Endothelial cell of umbilical vein (primary cell): ENCODE results near the gene ANXA6. TPM values are rescaled to one million over a fixed set of nuclear protein-coding genes. Genes with fewer than 3 reads are reported as not detected.

Experiments
- BruUV-seq: library from RNA; stranded (reverse); fragments of 400-500 nt; replicated peaks from 2 replicates; lab custom pipeline; 2021; lab: Mats Ljungman, UMichigan
- CTCF ChIA-PET: fragments of 300-600, 350-600 bp; sonication (Branson Sonifier 250); formaldehyde crosslinking; loops from one replicate; lab custom pipeline; 2021; ENCODE audit warnings: antibody characterized with exemption, inconsistent platforms; lab: Charles Lee
- POLR2A ChIA-PET: fragments of 300-600, 350-600 bp; sonication (Branson Sonifier 250); formaldehyde crosslinking; loops from one replicate; lab custom pipeline; 2021; ENCODE audit warnings: antibody characterized with exemption, inconsistent platforms; lab: Charles Lee
- DNase-seq: peaks from one replicate; pipeline ENCODE4 v3.0.0-alpha.2; 2011; ENCODE audit warnings: low read depth, low spot score
- FAIRE-seq: peaks from 2 replicates; lab custom pipeline; 2011; peaks lifted over from hg19 to GRCh38; lab: Jason Lieb, UNC
- H2AFZ ChIP-seq: 2 replicates; pipeline ENCODE4 v1.6.0; 2012; ENCODE audit warnings: low read depth, low read length, control low read depth, inconsistent platforms
- H3K27ac ChIP-seq: 2 replicates; pipeline ENCODE4 v1.5.1; 2011; ENCODE audit warnings: low read depth, mild to moderate bottlenecking, control low read depth, low read length, moderate library complexity; ENCODE audit not compliant: insufficient read depth
- H3K27me3 ChIP-seq, 2 experiments: 2 replicates each; pipeline versions ENCODE4 v1.6.0 to v1.6.1; 2011; ENCODE audit warnings: low read length in 2 of 2, mixed read lengths in 1 of 2; ENCODE audit not compliant: control insufficient read depth in 2 of 2, insufficient read depth in 2 of 2
- H3K36me3 ChIP-seq, 2 experiments: 2 replicates in 1 of 2; 3 replicates in 1 of 2; pipeline ENCODE4 v1.5.1; 2011; ENCODE audit warnings: low read length in 2 of 2, mild to moderate bottlenecking in 1 of 2, moderate library complexity in 1 of 2; ENCODE audit not compliant: control insufficient read depth in 2 of 2, insufficient read depth in 2 of 2; ENCODE audit errors: extremely low read depth in 1 of 2
- H3K4me1 ChIP-seq: 3 replicates; pipeline ENCODE4 v1.5.1; 2011; ENCODE audit warnings: mild to moderate bottlenecking, low read length; ENCODE audit not compliant: control insufficient read depth, insufficient read depth; ENCODE audit errors: extremely low read depth
- H3K4me2 ChIP-seq: 2 replicates; pipeline ENCODE4 v1.6.1; 2011; ENCODE audit warnings: low read length, control low read depth, mixed read lengths; ENCODE audit not compliant: insufficient read depth
- H3K4me3 ChIP-seq, 3 experiments: fragments of 200-600 bp in 1 of 3; sonication (generic), shearing (Covaris generic) in 1 of 3; replicated peaks in 1 of 3; 2 replicates each; pipeline ENCODE4 v1.5.1; 2011 to 2016; ENCODE audit warnings: control low read depth in 3 of 3, low read length in 3 of 3, mild to moderate bottlenecking in 2 of 3, inconsistent platforms in 1 of 3, low read depth in 1 of 3, moderate library complexity in 1 of 3; ENCODE audit not compliant: insufficient read depth in 1 of 3
- H3K79me2 ChIP-seq: 2 replicates; pipeline ENCODE4 v1.6.0; 2012; ENCODE audit warnings: low read length, inconsistent platforms; ENCODE audit not compliant: control insufficient read depth, insufficient read depth
- H3K9ac ChIP-seq: replicated peaks from 2 replicates; pipeline ENCODE3; 2011; ENCODE audit warnings: low read length, control low read depth; ENCODE audit not compliant: insufficient read depth; ENCODE audit errors: extremely low read depth
- H3K9me1 ChIP-seq: replicated peaks from 3 replicates; pipeline ENCODE4 v1.6.0; 2011; ENCODE audit warnings: mild to moderate bottlenecking, low read length; ENCODE audit not compliant: control insufficient read depth, insufficient read depth; ENCODE audit errors: extremely low read depth
- H3K9me3 ChIP-seq: replicated peaks from 2 replicates; pipeline ENCODE4 v1.5.1; 2012; ENCODE audit warnings: low read length, inconsistent platforms; ENCODE audit not compliant: control insufficient read depth, insufficient read depth
- H4K20me1 ChIP-seq: replicated peaks from 2 replicates; pipeline ENCODE3; 2011; ENCODE audit warnings: mild to moderate bottlenecking, low read length; ENCODE audit not compliant: control insufficient read depth, insufficient read depth; ENCODE audit errors: extremely low read depth
- EZH2 ChIP-seq: IDR thresholded peaks from 2 replicates; pipeline ENCODE4 v1.6.1; 2012; ENCODE audit warnings: borderline replicate concordance, low read depth, mild to moderate bottlenecking, moderate library complexity, low read length, inconsistent platforms; ENCODE audit not compliant: severe bottlenecking
- FOS ChIP-seq: IDR thresholded peaks from 2 replicates; pipeline ENCODE4 v1.6.1; 2011; ENCODE audit warnings: mild to moderate bottlenecking, low read length, moderate library complexity, borderline replicate concordance; ENCODE audit not compliant: insufficient read depth
- GATA2 ChIP-seq: IDR thresholded peaks from 2 replicates; pipeline ENCODE4 v1.7.0; 2011; ENCODE audit warnings: low read depth, mild to moderate bottlenecking, moderate library complexity, mixed read lengths, low read length; ENCODE audit not compliant: insufficient read length, insufficient read depth
- JUN ChIP-seq: IDR thresholded peaks from 2 replicates; pipeline ENCODE4 v1.6.1; 2011; ENCODE audit warnings: borderline replicate concordance, low read depth; ENCODE audit not compliant: insufficient read length, insufficient read depth
- MYC ChIP-seq: IDR thresholded peaks from one replicate; pipeline ENCODE4 v1.6.1; 2011; ENCODE audit warnings: mild to moderate bottlenecking, low read depth, low read length
- POLR2A ChIP-seq: IDR thresholded peaks from 2 replicates; pipeline ENCODE4 v1.6.1; 2012; ENCODE audit warnings: low read depth, mild to moderate bottlenecking, control low read depth, low read length
- POLR2AphosphoS5 ChIP-seq: IDR thresholded peaks from 2 replicates; pipeline ENCODE4 v1.6.1; 2012; ENCODE audit warnings: low read depth, mild to moderate bottlenecking, control low read depth, low read length, moderate library complexity; ENCODE audit not compliant: insufficient read depth
- dilution Hi-C: fragments of 300-500 bp; cut with MboI; formaldehyde crosslinking; loops from one replicate; pipeline ENCODE4 v1.15.0; 2019; ENCODE audit warnings: low sequenced_read_pairs; ENCODE audit not compliant: extremely low pct_ligation_motif_present
- intact Hi-C: fragments of 100-400 bp; cut with micrococcal nuclease; formaldehyde crosslinking; loops from one replicate; pipeline ENCODE4 v1.10.0; 2022
- polyA plus RNA-seq, 4 experiments: library from polyadenylated mRNA; depleted of rRNA in 3 of 4; stranded (reverse) in 3 of 4; unstranded in 1 of 4; fragments of >200 nt; gene quantifications; 2 replicates each; pipeline versions ENCODE4 v1.2.1 to v1.2.3, GENCODE V29; 2011 to 2012; ENCODE audit warnings: missing spikeins in 1 of 4
- total RNA-seq: library from RNA; stranded (reverse); gene quantifications from 2 replicates; pipeline ENCODE4 v1.2.3, GENCODE V29; 2021
- TF ChIP-seq, protein P1 (sequence below): IDR thresholded peaks from 2 replicates; pipeline ENCODE4 v1.6.1; 2011; ENCODE audit not compliant: insufficient read depth, insufficient read length
- TF ChIP-seq, protein P2 (sequence below), 2 donors: IDR thresholded peaks; 1 replicate in 1 of 2; 2 replicates in 1 of 2; pipeline ENCODE4 v1.5.1; 2011; ENCODE audit warnings: low read length in 2 of 2, mild to moderate bottlenecking in 2 of 2, moderate library complexity in 2 of 2, control low read depth in 1 of 2, inconsistent platforms in 1 of 2, low read depth in 1 of 2; ENCODE audit not compliant: insufficient read depth in 1 of 2; ENCODE audit errors: extremely low read depth in 1 of 2

The ANXA6 gene
- total and polyA plus RNA-seq, 2 donors (not counting 3 experiments of a cell fraction or from before 2014, with no cell fraction given) = 195 to 266 TPM

DNA sequence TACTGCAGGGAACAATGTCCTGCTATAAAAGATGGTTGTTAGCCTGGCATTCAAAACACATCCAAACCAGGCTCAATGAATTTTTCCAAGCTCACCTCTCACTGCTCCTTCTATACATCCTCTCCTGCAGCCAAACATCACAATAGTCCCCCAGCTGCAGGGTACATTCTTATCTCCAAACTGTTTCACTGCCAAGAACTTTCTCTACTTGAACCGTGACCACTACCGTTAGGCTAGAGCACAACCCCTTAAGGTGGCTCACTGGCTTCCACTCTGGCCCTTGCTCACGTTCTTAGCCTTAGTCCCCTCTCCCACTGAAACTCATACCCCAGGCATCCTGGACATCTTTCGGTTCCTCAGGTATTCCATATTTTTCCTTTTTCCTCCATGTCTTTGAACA, 29.0 kb upstream of the ANXA6 start:
- H3K27ac ChIP-seq = no peak overlapping the region
- no peak overlapping the region for H3K9ac ChIP-seq
- H3K27me3 ChIP-seq = no peaks in the 10 kb centered on the region
- no peak overlapping the region for H3K4me2 ChIP-seq
- TF ChIP-seq, protein P1, sequence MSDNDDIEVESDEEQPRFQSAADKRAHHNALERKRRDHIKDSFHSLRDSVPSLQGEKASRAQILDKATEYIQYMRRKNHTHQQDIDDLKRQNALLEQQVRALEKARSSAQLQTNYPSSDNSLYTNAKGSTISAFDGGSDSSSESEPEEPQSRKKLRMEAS = no peak
- TF ChIP-seq, protein P2, sequence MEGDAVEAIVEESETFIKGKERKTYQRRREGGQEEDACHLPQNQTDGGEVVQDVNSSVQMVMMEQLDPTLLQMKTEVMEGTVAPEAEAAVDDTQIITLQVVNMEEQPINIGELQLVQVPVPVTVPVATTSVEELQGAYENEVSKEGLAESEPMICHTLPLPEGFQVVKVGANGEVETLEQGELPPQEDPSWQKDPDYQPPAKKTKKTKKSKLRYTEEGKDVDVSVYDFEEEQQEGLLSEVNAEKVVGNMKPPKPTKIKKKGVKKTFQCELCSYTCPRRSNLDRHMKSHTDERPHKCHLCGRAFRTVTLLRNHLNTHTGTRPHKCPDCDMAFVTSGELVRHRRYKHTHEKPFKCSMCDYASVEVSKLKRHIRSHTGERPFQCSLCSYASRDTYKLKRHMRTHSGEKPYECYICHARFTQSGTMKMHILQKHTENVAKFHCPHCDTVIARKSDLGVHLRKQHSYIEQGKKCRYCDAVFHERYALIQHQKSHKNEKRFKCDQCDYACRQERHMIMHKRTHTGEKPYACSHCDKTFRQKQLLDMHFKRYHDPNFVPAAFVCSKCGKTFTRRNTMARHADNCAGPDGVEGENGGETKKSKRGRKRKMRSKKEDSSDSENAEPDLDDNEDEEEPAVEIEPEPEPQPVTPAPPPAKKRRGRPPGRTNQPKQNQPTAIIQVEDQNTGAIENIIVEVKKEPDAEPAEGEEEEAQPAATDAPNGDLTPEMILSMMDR (IDR thresholded peaks at IDR 0.05; ENCODE audit: extremely low read depth in 1 of 2, insufficient read depth in 1 of 2, low read depth in 1 of 2, low read length in 2 of 2) = no peak
- TF ChIP-seq GATA2 (no peak), JUN (no peak), EZH2 (no peak), POLR2A (no peak), FOS (no peak), POLR2AphosphoS5 (no peak), MYC (no peak)
- H3K36me3 ChIP-seq = no peaks in the 10 kb centered on the region
- no peaks in the 10 kb centered on the region for H3K9me3 ChIP-seq
- FAIRE-seq (no peak), DNase-seq (no peak)
- intact Hi-C loops = no loop called here
- H3K79me2 ChIP-seq = no peaks in the 10 kb centered on the region
- dilution Hi-C loops = no loop called here
- no peaks in the 10 kb centered on the region for H3K4me1 ChIP-seq
- no peak overlapping the region for H2AFZ ChIP-seq
- H4K20me1 ChIP-seq = no peaks in the 10 kb centered on the region
- H3K9me1 ChIP-seq = no peaks in the 10 kb centered on the region
- CTCF ChIA-PET = no interaction called here
- no TSS peak for BruUV-seq
- H3K4me3 ChIP-seq = no peak overlapping the region
- POLR2A ChIA-PET = interaction anchor here (0.9 kb wide), 1 partner anchor 34 kb away, joined by 3 read pairs; no protein-coding TSS in a partner anchor
